ENCODE measurements around the gene EXOSC10. TPM values are rescaled to one million over a fixed set of nuclear protein-coding genes. Genes with fewer than 3 reads are reported as not detected.

Gene EXOSC10
- polyA plus RNA-seq, 1 donor from 2014 or later: 115 TPM

- no peak overlapping the region for H3K27ac ChIP-seq (ENCODE audit: low read length)
- no peaks in the 10 kb centered on the region for H3K27me3 ChIP-seq (ENCODE audit: insufficient read depth, low read depth, low read length)
- no peaks in the 10 kb centered on the region for H3F3A ChIP-seq (ENCODE audit: insufficient read depth, low read length, poor library complexity, severe bottlenecking)
- H3K9me3 ChIP-seq (ENCODE audit: low read length): no peaks in the 10 kb centered on the region
- H3K9me2 ChIP-seq (ENCODE audit: insufficient read depth, low read length): no peaks in the 10 kb centered on the region
- no peaks in the 10 kb centered on the region for H3K36me3 ChIP-seq (ENCODE audit: insufficient read depth, low read length)
- no peak overlapping the region for H3K4me3 ChIP-seq (ENCODE audit: low read length)
- H3K9ac ChIP-seq (ENCODE audit: low read length): no peak overlapping the region
- H3K4me2 ChIP-seq (ENCODE audit: low read length): no peak overlapping the region
- no peak overlapping the region for H2AFZ ChIP-seq (ENCODE audit: low read depth, low read length)
- no peak for TF ChIP-seq EP300 (conservative IDR thresholded peaks at IDR 0.05; ENCODE audit: poor library complexity, severe bottlenecking)
- no peak for TF ChIP-seq CTCF (IDR thresholded peaks at IDR 0.05; ENCODE audit: poor library complexity, severe bottlenecking)
- no peak for TF ChIP-seq SMC3 (conservative IDR thresholded peaks at IDR 0.05; ENCODE audit: poor library complexity)
- TF ChIP-seq POLR2AphosphoS5 (IDR thresholded peaks at IDR 0.05): no peak
- TF ChIP-seq EZH2 (IDR thresholded peaks at IDR 0.05; ENCODE audit: borderline replicate concordance, insufficient read depth, low read length, poor library complexity, severe bottlenecking): no peak
- TF ChIP-seq TAF1 (IDR thresholded peaks at IDR 0.05; ENCODE audit: low read depth): no peak
- TF ChIP-seq MXI1 (conservative IDR thresholded peaks at IDR 0.05; ENCODE audit: poor library complexity, severe bottlenecking): no peak
- TF ChIP-seq REST (IDR thresholded peaks at IDR 0.05; ENCODE audit: borderline replicate concordance): no peak
- peaks cover 3% of the 10 kb centered on the region for H3K79me2 ChIP-seq (replicated peaks; ENCODE audit: insufficient read depth, low read length)
- H4K20me1 ChIP-seq (ENCODE audit: insufficient read depth): no peaks in the 10 kb centered on the region
Observed at GRCh38 chr1:11054181-11054580, 45.5 kb downstream of the EXOSC10 start.

GRCh38 chr1:11053758-11054137, 45.9 kb downstream of the EXOSC10 start:
- no peaks in the 10 kb centered on the region for H4K20me1 ChIP-seq (ENCODE audit: insufficient read depth)
- H3K9me3 ChIP-seq (ENCODE audit: low read length): no peaks in the 10 kb centered on the region
- H3K4me2 ChIP-seq (ENCODE audit: low read length): no peak overlapping the region
- no peak overlapping the region for H3K9ac ChIP-seq (ENCODE audit: low read length)
- no peak overlapping the region for H2AFZ ChIP-seq (ENCODE audit: low read depth, low read length)
- no peaks in the 10 kb centered on the region for H3K27me3 ChIP-seq (ENCODE audit: insufficient read depth, low read depth, low read length)
- H3K4me3 ChIP-seq (ENCODE audit: low read length): no peak overlapping the region
- H3K27ac ChIP-seq (ENCODE audit: low read length): no peak overlapping the region
- no peaks in the 10 kb centered on the region for H3K79me2 ChIP-seq (replicated peaks; ENCODE audit: insufficient read depth, low read length)
- TF ChIP-seq EZH2 (IDR thresholded peaks at IDR 0.05; ENCODE audit: borderline replicate concordance, insufficient read depth, low read length, poor library complexity, severe bottlenecking) (no peak), TAF1 (IDR thresholded peaks at IDR 0.05; ENCODE audit: low read depth) (no peak), RAD21 (conservative IDR thresholded peaks at IDR 0.05) (no peak), MXI1 (conservative IDR thresholded peaks at IDR 0.05; ENCODE audit: poor library complexity, severe bottlenecking) (no peak), REST (IDR thresholded peaks at IDR 0.05; ENCODE audit: borderline replicate concordance) (no peak), CTCF (IDR thresholded peaks at IDR 0.05; ENCODE audit: poor library complexity, severe bottlenecking) (no peak), POLR2AphosphoS5 (IDR thresholded peaks at IDR 0.05) (no peak), SMC3 (conservative IDR thresholded peaks at IDR 0.05; ENCODE audit: poor library complexity) (no peak), EP300 (conservative IDR thresholded peaks at IDR 0.05; ENCODE audit: poor library complexity, severe bottlenecking) (no peak)
- H3K36me3 ChIP-seq (ENCODE audit: insufficient read depth, low read length): no peaks in the 10 kb centered on the region
- no peaks in the 10 kb centered on the region for H3K9me2 ChIP-seq (ENCODE audit: insufficient read depth, low read length)
- no peaks in the 10 kb centered on the region for H3F3A ChIP-seq (ENCODE audit: insufficient read depth, low read length, poor library complexity, severe bottlenecking)
